OCI-LY1 (cell line): ENCODE measurements around the gene FARS2.

Source experiments
- EZH2 ChIP-seq: fragments of 200-600 bp; sonication (generic), shearing (Covaris generic); IDR thresholded peaks from 2 replicates; pipeline ENCODE4 v1.8.0; 2017; ENCODE audit warnings: borderline replicate concordance, mixed run types, mild to moderate bottlenecking, antibody characterized with exemption, low read length, moderate library complexity, mixed read lengths
- TF ChIP-seq, protein P1 (sequence below): fragments of 200-600 bp; sonication (generic), shearing (Covaris generic); IDR thresholded peaks from 2 replicates; pipeline ENCODE4 v1.5.1; 2017; ENCODE audit warnings: mild to moderate bottlenecking, antibody characterized with exemption, low read length, moderate library complexity, mixed read lengths

DNA sequence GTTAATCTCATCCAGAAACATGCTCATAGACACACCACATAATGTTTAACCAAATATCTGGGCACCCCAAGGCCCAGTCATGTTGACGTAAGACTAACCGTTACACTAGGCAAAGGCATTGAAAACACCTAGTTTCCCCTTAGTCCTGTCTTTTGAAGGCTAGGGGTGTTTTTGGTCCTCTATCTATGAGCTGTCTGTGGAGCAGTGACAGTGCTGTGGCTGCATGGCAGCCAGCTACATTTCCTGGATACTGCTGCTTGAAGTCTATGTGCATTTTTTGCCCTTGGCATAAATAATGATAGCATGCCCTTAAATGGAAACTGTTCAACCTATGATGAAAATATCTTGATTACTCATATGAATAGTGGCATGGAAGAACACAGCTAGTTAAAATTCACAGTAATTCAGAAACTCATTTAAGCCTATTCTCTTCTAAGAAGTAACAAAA is 18.6 kb downstream of the FARS2 start:
- TF ChIP-seq, protein P1, sequence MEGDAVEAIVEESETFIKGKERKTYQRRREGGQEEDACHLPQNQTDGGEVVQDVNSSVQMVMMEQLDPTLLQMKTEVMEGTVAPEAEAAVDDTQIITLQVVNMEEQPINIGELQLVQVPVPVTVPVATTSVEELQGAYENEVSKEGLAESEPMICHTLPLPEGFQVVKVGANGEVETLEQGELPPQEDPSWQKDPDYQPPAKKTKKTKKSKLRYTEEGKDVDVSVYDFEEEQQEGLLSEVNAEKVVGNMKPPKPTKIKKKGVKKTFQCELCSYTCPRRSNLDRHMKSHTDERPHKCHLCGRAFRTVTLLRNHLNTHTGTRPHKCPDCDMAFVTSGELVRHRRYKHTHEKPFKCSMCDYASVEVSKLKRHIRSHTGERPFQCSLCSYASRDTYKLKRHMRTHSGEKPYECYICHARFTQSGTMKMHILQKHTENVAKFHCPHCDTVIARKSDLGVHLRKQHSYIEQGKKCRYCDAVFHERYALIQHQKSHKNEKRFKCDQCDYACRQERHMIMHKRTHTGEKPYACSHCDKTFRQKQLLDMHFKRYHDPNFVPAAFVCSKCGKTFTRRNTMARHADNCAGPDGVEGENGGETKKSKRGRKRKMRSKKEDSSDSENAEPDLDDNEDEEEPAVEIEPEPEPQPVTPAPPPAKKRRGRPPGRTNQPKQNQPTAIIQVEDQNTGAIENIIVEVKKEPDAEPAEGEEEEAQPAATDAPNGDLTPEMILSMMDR, result no peak
- no peak for TF ChIP-seq EZH2
